NOMO-1 treated with dmso at 0.1 percent for 144 hours (cell line): ENCODE data around the gene ATP6V0A4.
"Not testable (repeated sequence)": the region's sequence is repeated elsewhere in the genome, so short reads cannot be mapped to it uniquely, and the experiment has no call there.

Experiments used
- DNase-seq: peaks from one replicate; lab custom pipeline; 2025; ENCODE audit not compliant: unreplicated experiment; lab: John Stamatoyannopoulos, UW

Gene ATP6V0A4

DNA sequence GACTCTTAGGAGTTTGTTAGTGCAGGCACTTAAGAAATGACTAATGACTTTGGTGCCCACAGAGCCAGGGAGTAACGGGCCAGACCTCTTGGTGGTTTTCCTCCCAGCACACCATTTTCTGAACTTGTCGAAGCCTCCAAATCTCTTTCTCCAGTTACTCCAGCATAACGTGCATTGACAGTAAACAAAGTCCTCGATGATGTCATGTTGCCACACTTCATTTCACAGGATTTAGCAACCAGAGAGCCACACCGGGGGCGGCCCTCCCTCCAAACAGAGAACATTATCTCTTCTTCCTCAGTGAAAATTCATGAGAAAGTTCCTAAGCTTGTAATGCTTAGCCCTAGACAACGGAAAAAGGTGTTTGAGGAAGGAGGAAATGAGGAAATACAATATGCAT lies 92.8 kb downstream of the ATP6V0A4 start:
- no peak for DNase-seq

DNA sequence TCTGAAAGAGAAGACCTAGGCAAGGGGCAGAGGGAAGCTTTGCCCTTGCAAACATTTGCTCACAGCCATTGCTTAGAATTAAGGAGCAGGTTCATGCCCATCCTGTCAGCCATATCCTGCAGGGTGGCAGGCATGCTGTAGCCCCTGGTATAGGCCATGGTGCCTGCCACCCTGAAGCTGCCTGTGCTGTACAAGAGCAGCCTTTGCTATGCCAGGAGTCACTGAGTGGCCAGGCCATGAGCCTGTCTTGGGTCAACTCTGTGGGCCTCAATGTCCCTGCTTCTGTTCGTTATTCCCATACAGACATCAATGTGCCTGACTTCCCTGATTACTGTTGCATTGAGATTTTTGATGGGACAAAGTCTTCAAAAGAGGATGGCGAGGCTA lies 96.5 kb downstream of the ATP6V0A4 start:
- no peak for DNase-seq

DNA sequence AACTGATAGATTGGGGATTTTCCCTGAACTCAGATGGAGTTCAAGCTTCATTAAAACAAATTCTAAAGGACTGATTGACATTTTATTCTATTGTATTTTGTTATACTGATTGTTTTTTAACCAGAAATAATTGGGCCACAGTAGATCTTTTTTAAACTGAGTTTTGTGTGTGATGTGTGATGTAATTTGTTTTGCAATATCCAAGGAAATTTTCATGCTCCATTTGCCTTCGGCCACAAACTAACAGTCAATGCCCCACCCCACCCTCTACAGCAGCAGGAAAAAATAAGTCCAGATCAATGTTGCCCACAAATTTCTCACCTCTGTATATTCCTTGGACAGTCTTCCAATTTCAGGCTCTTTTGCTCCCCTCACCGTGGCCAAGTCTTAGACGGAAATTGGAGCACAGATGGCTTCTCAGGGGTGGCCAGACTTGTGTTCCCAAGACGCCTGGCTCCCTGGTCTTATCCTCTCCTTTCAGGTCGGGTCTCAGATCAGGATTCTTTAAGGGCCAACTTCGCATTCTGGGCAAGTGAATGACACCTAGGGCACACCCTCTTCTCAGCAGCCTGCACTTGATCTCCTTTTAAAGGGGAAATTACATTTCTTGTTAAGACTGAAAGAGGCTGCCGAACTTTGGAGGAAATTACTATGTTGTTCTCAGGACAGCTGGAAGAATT lies 97.0 kb downstream of the ATP6V0A4 start, which contains the start of gene SVOPL:
SVOPL (minus strand) TSS at position 506 of the 680 bp plus-strand sequence. CDS start 22,317 bp downstream, outside the sequence.
- DNase-seq, result no peak

DNA sequence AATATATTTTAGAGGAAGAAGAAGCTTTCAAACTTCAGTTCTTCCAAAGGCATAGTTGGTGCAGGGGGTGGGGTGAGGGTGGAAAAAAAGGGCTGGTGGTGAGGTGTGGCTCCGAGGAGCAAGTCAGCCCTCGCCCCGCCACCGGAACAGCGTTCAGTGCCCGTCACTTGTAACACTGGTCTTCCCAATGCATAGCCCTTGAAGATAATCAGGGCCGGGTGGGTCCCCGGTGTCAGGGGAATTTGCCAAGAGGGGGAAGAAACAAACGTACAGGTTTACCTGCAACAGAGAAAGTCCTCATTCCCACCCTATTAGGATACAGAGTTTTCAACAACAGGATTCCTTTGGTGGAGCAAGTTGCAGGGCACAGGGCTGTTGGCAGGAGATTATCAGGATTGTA lies 98.3 kb downstream of the ATP6V0A4 start:
- no peak for DNase-seq

DNA sequence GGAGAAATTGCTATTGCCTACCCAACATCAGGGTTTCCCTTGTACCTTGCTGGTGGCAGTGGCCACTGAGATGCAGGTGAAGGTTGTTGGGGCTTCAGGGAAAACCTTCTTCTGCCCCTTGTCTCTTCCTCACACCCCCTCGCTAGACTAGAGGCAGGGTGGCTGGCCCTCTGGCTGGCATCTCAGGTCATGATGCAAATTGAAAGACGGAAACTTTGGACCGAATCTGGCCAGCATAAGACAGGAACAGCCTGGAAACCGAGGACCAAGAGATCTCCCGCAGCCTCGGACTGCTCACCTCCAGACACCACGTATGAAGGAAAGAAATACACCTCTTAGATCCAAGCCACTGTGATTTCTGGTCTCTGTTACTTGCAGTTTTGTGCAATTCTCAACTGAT lies 99.7 kb downstream of the ATP6V0A4 start:
- DNase-seq, result no peak

DNA sequence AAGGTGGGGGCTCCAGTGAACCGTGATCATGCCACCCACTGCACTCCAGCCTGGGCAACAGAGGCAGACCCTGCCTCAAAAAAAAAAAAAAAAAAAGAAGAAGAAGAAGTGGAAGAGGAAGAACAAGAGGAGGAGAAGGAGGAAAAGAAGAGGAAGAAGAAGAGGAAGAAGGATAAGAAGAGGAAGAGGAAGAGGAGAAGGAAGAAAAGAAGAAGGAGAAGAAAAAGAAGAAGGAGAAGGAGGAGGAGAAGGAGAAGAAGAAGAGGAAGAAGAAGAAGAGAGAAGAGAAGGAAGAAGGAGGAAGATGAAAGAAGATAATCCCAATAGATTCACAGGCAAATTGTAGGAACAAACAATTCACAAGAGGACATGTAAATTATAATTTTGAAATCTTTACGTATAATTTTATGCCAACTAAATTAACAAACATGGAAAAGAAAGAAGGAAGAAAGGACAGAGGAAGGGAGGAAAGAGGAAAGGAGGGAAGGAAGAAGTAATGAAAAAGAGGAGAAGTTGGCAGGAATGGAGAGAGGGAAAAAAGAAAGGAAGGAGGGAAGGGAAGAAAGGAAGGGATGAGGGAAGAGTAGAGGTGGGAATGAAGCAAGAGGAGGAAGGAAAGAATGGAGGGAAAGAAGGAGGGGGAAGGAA lies 100.3 kb downstream of the ATP6V0A4 start:
- DNase-seq, result no peak

DNA sequence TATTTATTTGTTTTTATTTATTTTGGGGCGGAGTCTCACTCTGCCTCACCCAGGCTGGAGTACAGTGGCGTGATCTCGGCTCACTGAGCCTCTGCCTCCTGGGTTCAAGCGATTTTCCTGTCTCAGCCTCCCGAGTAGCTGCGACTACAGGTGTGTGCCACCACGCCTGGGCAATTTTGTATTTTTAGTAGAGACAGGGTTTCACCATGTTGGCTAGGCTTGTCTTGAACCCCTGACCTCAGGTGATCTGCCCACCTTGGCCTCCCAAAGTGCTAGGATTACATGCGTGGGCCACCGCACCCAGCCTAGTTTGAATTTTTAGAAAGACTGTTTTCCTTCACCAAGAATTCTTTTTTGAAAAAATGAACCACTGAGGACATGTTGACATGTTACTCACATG lies 102.2 kb downstream of the ATP6V0A4 start:
- not testable (repeated sequence) for DNase-seq

DNA sequence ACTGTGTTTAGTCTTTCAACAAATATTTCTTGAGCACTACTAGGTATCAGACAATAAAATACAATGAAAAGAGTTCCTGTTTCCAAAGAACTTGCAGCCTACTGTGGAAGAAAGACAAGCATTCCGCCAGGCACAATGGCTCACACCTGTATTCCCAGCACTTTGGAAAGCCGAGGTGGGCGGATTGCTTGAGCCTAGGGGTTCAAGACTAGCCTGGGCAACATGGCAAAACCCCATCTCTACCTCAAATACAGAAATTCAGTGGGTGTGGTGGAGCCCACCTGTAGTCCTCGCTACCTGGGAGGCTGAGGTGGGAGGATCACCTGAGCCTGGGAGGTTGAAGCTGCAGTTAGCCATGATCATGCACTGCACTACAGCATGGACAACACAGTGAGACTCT lies 102.9 kb downstream of the ATP6V0A4 start:
- DNase-seq, result no peak

DNA sequence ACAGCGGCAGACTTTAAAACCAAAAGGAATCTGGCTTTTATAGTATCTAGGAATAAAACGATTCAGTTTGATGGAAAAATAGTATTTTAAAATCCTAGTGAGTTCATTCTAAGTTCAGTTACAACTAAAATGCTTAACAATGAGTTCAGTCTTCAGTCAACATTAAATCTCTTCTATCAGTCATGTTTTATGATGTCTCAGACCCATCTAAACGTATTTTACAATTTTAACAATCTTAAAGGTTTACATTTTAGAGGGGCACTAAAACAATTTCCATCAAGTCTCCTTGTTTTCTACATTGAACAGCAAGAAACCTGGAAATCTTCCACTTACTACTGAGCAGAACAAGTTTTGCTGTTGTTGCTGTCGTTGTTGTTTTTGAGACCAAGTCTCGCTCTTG lies 106.8 kb downstream of the ATP6V0A4 start:
- DNase-seq, result no peak

DNA sequence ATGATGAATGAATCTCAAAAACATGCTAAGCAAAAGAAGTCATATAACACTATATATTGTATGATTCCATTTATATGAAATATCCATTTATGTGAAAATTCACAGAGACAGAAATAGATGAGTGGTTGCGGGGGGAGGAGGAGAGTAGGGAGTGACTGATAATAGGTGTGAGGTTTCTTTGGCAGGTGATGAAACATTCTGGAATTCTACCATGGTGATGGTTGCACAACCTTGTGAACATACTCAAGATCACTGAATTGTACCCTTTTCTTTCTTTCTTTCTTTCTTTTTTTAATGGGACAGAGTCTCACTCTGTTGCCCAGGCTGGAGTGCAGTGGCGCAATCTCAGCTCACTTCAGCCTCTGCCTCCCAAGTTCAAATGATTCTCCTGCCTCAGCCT lies 107.5 kb downstream of the ATP6V0A4 start:
- no peak for DNase-seq

DNA sequence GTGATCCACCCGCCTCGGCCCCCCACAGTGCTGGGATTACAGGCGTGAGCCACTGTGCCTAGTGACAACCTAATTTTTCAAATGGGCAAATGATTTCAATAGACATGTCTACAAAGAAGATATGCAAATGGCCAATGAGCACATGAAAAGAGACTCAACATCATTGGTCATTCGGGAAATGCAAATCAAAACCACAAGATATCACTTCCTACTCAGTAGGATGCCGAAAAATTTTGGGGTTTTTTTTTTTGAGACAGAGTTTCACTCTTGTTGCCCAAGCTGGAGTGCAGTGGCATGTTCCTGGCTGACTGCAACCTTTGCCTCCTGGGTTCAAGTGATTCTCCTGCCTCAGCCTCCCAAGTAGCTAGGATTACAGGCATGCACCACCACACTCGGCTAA lies 110.0 kb downstream of the ATP6V0A4 start:
- not testable (repeated sequence) for DNase-seq

DNA sequence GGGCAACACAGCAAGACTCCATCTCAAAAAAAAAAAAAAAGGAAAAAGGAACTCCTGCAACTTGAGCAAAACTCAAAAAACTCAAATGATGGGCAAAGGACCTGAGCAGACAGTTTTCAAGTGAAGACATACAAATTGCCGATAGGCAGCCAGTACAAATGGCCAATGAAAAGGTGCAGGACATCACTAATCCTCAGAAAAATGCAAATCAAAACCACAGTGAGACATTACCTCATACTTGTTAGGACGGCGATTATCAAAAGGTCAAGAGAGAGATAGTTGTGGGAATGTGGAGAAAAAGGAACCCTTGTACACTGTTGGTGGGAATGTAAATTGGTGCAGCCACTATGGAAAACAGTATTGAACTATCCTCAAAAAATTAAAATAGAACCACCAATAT lies 113.7 kb downstream of the ATP6V0A4 start:
- DNase-seq, result no peak

DNA sequence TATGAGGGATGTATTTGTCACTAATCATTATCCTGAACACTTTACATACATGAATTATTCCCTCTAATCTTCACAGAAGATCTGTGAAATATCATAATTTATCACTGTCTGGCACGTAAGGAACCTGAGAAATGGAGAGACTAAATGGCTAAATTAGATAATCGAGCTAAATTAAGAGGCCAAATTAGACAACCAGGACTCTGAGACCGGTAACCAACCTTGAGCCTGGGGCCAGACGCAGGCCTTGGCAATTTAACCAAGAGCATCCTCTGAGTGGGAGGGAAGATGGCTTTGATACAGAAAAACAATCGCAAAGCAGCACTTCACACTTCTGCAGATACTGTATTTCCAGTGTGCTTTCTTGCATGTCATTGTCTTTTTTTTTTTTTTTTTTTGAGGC lies 118.2 kb downstream of the ATP6V0A4 start:
- DNase-seq, result no peak

DNA sequence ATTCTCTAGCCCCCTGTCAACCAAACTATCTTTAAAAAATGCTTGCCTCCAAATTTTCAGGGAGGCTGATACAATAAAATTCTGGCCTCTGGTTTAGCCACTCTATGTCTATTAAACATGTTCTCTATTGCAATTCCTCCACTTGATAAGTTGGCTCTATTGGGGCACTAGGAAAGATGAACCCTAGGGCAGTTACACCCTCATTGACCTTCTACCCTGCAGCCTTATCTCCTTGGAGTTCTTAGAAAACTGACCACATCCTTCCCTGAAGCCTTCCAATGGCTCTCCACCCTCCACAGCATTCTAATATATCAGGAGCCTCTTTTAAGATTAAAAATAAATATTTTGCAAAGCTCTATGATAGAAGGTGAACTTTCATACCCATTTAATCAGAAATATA lies 127.4 kb downstream of the ATP6V0A4 start:
- DNase-seq, result no peak

DNA sequence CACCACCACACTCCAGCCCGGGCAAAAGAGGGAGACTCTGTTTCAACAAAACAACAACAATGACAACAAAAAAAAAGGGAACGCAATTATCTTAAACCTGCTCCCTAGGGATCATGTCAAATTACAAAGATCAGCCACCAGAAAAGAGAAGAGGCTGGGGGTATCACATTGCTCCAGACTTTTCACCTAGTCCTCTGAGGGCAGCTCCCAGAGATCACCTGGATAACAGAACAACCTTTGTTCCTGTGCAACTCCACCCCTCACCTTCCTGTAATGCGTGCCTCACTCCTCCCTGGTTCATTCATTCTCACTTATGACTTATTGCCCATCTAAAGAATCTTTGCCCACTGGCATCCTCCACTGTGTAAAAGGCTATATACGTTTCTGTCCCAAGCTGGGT lies 128.6 kb downstream of the ATP6V0A4 start:
- DNase-seq, result no peak

DNA sequence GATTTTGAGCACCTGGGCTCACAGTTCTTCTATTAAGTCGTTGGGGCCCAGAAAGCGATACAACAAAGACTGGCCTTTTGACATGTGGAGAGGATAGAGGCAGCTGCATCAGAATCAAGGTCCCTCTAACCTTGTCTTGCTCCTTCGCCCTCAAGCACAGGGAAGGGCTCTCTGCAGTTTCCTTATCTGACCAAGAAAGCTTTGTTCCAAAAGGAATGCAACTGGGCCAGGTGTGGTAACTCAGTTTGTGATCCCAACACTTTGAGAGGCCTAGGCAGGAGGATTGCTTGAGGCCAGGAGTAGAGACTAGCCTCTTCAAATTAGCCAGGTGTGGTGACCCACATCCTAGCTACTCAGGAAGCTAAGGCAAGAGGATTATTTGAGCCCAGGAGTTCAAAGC lies 129.1 kb downstream of the ATP6V0A4 start:
- no peak for DNase-seq

DNA sequence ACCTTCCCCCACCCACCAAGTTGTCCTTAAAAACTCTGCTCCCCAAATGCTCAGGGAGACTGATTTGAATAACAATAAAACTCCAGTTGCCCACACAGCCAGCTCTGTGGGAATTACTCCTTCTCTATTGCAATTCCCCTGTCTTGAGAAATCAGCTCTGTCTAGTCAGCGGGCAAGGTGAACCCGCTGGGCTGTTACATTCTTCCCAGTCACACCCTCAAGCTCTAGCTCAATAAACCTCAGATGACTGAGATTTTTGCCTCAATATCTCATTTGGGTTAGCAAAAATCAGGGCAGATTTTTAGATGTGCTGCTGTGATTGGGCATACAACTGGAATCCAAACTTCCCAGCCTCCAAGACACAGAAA lies 129.8 kb downstream of the ATP6V0A4 start:
- no peak for DNase-seq

DNA sequence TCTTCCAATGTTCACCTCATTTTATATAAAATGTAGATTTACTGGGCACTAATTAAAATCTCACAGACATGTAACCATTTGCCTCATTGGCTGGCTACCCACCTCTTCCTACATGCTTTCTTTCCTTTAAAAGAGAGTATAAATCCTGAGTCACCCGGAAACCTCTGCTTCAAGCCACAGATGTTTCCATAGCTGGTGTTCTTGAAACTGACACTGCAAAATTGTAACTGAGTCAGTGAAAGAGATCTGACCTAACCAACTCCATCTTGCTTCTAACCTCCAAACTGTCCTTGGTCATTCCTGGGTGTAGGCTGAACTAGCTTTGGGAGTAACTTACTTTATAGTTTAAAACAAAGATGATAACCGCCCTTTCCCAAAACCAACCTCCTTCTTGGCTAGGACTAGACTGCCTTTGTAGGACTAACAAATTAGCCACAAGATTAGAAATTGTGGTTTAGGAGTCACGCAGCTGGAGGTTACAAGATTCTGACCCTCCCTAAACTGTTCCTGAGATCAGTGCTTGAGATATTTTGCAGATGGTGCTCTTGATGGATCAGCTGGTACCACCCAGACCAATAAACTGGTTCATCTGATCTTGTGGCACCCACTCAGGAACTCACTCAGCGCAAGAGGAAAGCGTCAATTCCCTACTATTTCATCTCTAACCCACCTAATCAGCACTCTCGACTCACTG lies 130.3 kb downstream of the ATP6V0A4 start:
- no peak for DNase-seq

DNA sequence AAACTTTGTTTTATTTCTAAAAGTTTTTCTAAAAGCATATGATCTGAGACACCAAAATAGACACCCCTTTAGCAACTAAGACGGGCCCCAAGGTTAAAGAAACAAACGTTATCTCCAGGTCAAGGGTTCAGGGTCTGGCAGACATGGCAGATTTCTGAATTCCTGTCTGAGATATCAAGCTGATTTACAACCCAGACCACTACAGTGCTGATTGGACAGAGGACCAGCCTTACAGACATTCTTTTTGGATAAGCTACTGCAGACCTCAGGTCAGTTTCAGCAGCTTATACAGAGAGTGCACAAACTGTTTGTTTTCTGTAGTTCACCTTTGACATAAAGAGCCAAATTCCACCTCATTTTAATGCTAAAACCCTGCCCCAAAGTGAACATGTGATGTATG lies 131.6 kb downstream of the ATP6V0A4 start:
- DNase-seq, result no peak

DNA sequence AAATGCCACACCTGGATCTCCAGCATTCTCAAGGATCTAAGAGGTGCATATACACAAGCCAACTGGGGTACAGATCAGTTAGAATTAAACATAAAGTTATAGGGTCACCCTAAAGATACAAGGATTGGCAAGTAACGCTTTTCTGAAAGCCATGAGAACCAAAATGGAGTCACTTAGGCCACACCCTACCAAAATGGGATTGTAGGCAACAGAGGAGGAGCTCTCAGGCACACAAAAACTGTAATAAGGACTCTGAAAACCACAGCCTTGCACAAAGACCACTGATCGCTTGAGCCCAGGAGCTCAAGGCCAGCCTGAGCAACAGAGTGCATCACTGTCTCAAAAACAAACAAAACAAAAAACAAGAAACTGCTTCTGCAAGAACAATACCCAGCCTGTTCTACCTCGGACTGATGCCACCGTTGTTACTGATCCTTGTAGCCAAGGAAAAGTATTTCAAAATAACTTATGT lies 132.3 kb downstream of the ATP6V0A4 start:
- DNase-seq, result no peak

DNA sequence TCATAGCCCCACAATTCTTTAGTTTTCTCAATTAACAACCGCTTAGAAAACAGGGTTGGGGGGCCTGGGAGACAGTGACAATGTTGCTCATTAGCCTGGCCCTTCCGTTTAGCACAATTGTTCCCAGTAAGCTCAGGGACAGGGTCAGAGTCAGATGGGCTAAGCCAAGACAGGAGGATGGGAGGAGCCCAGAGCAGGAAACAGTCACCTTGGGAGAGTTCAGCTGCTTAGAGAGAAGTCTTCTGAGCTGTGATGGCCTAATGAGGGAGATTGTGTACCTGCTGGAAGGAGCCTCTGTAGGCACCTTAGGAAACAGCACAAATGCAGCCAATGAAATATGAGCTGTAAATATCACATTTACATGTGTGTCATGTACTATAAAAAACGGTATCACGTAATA lies 132.7 kb downstream of the ATP6V0A4 start:
- no peak for DNase-seq
